ENCODE measurements around the gene ATG2A.

Gene ATG2A

GRCh38 chr11:64893194-64894069, 23.6 kb downstream of the ATG2A start:
- no peaks in the 10 kb centered on the region for H3K9me3 ChIP-seq (ENCODE audit: insufficient read depth, low read depth, low read length)
- peaks cover 36 to 39% of the 10 kb centered on the region in 2 experiments for H3K36me3 ChIP-seq (ENCODE audit: control insufficient read depth in 1 of 2, insufficient read depth in 2 of 2, low read length in 2 of 2)
- no peak overlapping the region for H3K4me2 ChIP-seq (ENCODE audit: low read length)
- H3K18ac ChIP-seq (ENCODE audit: low read length): no peak overlapping the region
- H3K27me3 ChIP-seq (ENCODE audit: insufficient read depth, low read length): no peaks in the 10 kb centered on the region
- no peak overlapping the region for H2AK5ac ChIP-seq (ENCODE audit: low read length)
- H3K27ac ChIP-seq (ENCODE audit: low read depth, low read length): no peak overlapping the region
- H2BK12ac ChIP-seq (ENCODE audit: low read length): no peak overlapping the region
- H3K4ac ChIP-seq (ENCODE audit: low read depth, low read length): no peak overlapping the region
- no peak overlapping the region for H3K4me3 ChIP-seq (ENCODE audit: low read depth, low read length)
- H3K14ac ChIP-seq (ENCODE audit: low read length): no peak overlapping the region
- DNase-seq: no peak
- no peak overlapping the region for H2BK5ac ChIP-seq (ENCODE audit: low read depth, low read length, poor library complexity)
- H3K9ac ChIP-seq (ENCODE audit: low read length): no peak overlapping the region
- no peaks in the 10 kb centered on the region for H3K79me1 ChIP-seq (ENCODE audit: low read length)
- peaks cover 0 to 3% of the 10 kb centered on the region in 2 experiments for H3K4me1 ChIP-seq (ENCODE audit: control insufficient read depth in 1 of 2, insufficient read depth in 2 of 2, low read length in 2 of 2)
- no peak overlapping the region for H4K91ac ChIP-seq (ENCODE audit: low read depth, low read length)
- no peaks in the 10 kb centered on the region for H3K79me2 ChIP-seq (ENCODE audit: control insufficient read depth, insufficient read depth, low read length, poor library complexity)
- no peak overlapping the region for H4K12ac ChIP-seq (ENCODE audit: low read depth, low read length)
- H2BK120ac ChIP-seq (ENCODE audit: insufficient read depth, low read length, poor library complexity): no peak overlapping the region
- no peak overlapping the region for H2AFZ ChIP-seq (ENCODE audit: insufficient read depth, low read length, poor library complexity)
- no CpG with 5 or more reads among the region's 25 CpGs for WGBS (ENCODE audit: extremely low coverage, insufficient coverage, insufficient read length)
- H4K8ac ChIP-seq (ENCODE audit: low read depth, low read length): no peak overlapping the region
- no peak overlapping the region for H3K23ac ChIP-seq (ENCODE audit: low read length)

DNA sequence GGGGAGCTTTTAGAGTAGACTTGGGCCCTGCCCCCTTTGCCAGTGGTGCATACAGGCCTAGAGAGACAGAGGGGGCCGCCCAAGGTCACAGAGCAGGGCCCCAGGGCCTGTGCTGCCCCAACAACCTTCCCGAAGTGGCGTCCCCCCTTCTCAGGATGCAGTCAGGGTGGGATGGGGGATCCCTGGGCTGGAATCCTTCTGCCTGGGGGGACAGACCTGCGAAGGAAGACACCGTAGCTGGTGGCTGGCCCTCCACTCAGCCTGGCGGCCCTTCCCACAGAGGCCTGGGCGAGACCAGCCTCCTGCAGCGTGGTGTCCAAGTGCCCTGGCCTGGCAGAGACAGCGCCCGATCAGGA, 24.2 kb downstream of the ATG2A start:
- Histone ChIP-seq H3K9ac (ENCODE audit: low read length) (no peak overlapping the region), H2AFZ (ENCODE audit: insufficient read depth, low read length, poor library complexity) (no peak overlapping the region), H3K27me3 (ENCODE audit: insufficient read depth, low read length) (no peaks in the 10 kb centered on the region), H2AK5ac (ENCODE audit: low read length) (no peak overlapping the region), H3K4me3 (ENCODE audit: low read depth, low read length) (no peak overlapping the region), H4K91ac (ENCODE audit: low read depth, low read length) (no peak overlapping the region), H2BK120ac (ENCODE audit: insufficient read depth, low read length, poor library complexity) (no peak overlapping the region), H2BK12ac (ENCODE audit: low read length) (no peak overlapping the region), H3K4ac (ENCODE audit: low read depth, low read length) (no peak overlapping the region), H3K14ac (ENCODE audit: low read length) (no peak overlapping the region), H3K36me3 (ENCODE audit: control insufficient read depth in 1 of 2, insufficient read depth in 2 of 2, low read length in 2 of 2) (peaks cover 30 to 33% of the 10 kb centered on the region in 2 experiments), H3K27ac (ENCODE audit: low read depth, low read length) (no peak overlapping the region), H3K79me1 (ENCODE audit: low read length) (peaks cover 4% of the 10 kb centered on the region), H3K4me2 (ENCODE audit: low read length) (no peak overlapping the region), H2BK5ac (ENCODE audit: low read depth, low read length, poor library complexity) (no peak overlapping the region), H3K79me2 (ENCODE audit: control insufficient read depth, insufficient read depth, low read length, poor library complexity) (no peaks in the 10 kb centered on the region), H3K4me1 (ENCODE audit: control insufficient read depth in 1 of 2, insufficient read depth in 2 of 2, low read length in 2 of 2) (peaks cover 4 to 7% of the 10 kb centered on the region in 2 experiments), H4K8ac (ENCODE audit: low read depth, low read length) (no peak overlapping the region), H3K9me3 (ENCODE audit: insufficient read depth, low read depth, low read length) (no peaks in the 10 kb centered on the region), H3K18ac (ENCODE audit: low read length) (no peak overlapping the region), H4K12ac (ENCODE audit: low read depth, low read length) (no peak overlapping the region), H3K23ac (ENCODE audit: low read length) (no peak overlapping the region)
- no CpG with 5 or more reads among the region's 10 CpGs for WGBS (ENCODE audit: extremely low coverage, insufficient coverage, insufficient read length)
- no peak for DNase-seq

DNA sequence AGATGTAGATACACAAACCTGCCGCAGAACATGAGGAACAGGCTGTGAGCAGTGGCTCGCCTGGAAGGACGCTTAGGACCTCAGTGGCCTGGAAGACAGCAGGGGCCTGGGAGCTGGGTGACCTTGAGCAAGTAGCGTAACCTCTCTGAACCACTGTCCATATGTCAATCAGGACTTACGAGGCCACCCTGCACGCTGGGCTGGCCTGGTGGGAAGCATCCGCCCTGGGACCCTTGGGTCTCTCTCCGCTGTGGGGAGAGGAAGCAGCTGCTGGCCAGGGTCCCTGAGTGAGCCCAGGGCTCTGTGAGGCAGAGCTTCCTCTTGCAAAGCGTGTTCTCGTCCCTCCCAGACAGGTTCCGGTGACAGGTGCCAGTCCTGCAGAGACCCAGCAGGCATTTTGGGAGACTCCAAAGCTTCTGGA, 24.6 kb downstream of the ATG2A start:
- no peak overlapping the region for H3K4me2 ChIP-seq (ENCODE audit: low read length)
- peaks cover 6% of the 10 kb centered on the region for H3K79me1 ChIP-seq (ENCODE audit: low read length)
- H3K4ac ChIP-seq (ENCODE audit: low read depth, low read length): no peak overlapping the region
- no peak overlapping the region for H2AK5ac ChIP-seq (ENCODE audit: low read length)
- no peaks in the 10 kb centered on the region for H3K9me3 ChIP-seq (ENCODE audit: insufficient read depth, low read depth, low read length)
- H2AFZ ChIP-seq (ENCODE audit: insufficient read depth, low read length, poor library complexity): no peak overlapping the region
- no peak overlapping the region for H4K8ac ChIP-seq (ENCODE audit: low read depth, low read length)
- H3K4me3 ChIP-seq (ENCODE audit: low read depth, low read length): no peak overlapping the region
- H3K27ac ChIP-seq (ENCODE audit: low read depth, low read length): no peak overlapping the region
- no CpG with 5 or more reads among the region's 11 CpGs for WGBS (ENCODE audit: extremely low coverage, insufficient coverage, insufficient read length)
- no peak overlapping the region for H3K23ac ChIP-seq (ENCODE audit: low read length)
- no peak overlapping the region for H3K18ac ChIP-seq (ENCODE audit: low read length)
- peaks cover 7% of the 10 kb centered on the region in 2 experiments for H3K4me1 ChIP-seq (ENCODE audit: control insufficient read depth in 1 of 2, insufficient read depth in 2 of 2, low read length in 2 of 2)
- no peaks in the 10 kb centered on the region for H3K79me2 ChIP-seq (ENCODE audit: control insufficient read depth, insufficient read depth, low read length, poor library complexity)
- H2BK12ac ChIP-seq (ENCODE audit: low read length): no peak overlapping the region
- no peak overlapping the region for H3K14ac ChIP-seq (ENCODE audit: low read length)
- no peak overlapping the region for H4K12ac ChIP-seq (ENCODE audit: low read depth, low read length)
- DNase-seq: no peak
- no peak overlapping the region for H3K9ac ChIP-seq (ENCODE audit: low read length)
- H2BK120ac ChIP-seq (ENCODE audit: insufficient read depth, low read length, poor library complexity): no peak overlapping the region
- H3K27me3 ChIP-seq (ENCODE audit: insufficient read depth, low read length): no peaks in the 10 kb centered on the region
- peaks cover 26 to 29% of the 10 kb centered on the region in 2 experiments for H3K36me3 ChIP-seq (ENCODE audit: control insufficient read depth in 1 of 2, insufficient read depth in 2 of 2, low read length in 2 of 2)
- H4K91ac ChIP-seq (ENCODE audit: low read depth, low read length): no peak overlapping the region
- no peak overlapping the region for H2BK5ac ChIP-seq (ENCODE audit: low read depth, low read length, poor library complexity)

GRCh38 chr11:64891880-64892279, 25.1 kb downstream of the ATG2A start:
- peaks cover 7 to 9% of the 10 kb centered on the region in 2 experiments for H3K4me1 ChIP-seq (ENCODE audit: control insufficient read depth in 1 of 2, insufficient read depth in 2 of 2, low read length in 2 of 2)

More at GRCh38 chr11:64891880-64892279, 25.1 kb downstream of the ATG2A start:
- no peak overlapping the region for H3K14ac ChIP-seq (ENCODE audit: low read length)
- H3K79me1 ChIP-seq (ENCODE audit: low read length): peaks cover 6% of the 10 kb centered on the region
- H3K36me3 ChIP-seq (ENCODE audit: control insufficient read depth in 1 of 2, insufficient read depth in 2 of 2, low read length in 2 of 2): peaks cover 22 to 23% of the 10 kb centered on the region in 2 experiments
- H2BK120ac ChIP-seq (ENCODE audit: insufficient read depth, low read length, poor library complexity): no peak overlapping the region
- no peak overlapping the region for H3K18ac ChIP-seq (ENCODE audit: low read length)
- H3K27me3 ChIP-seq (ENCODE audit: insufficient read depth, low read length): no peaks in the 10 kb centered on the region
- no peak overlapping the region for H3K27ac ChIP-seq (ENCODE audit: low read depth, low read length)
- no peak overlapping the region for H2AFZ ChIP-seq (ENCODE audit: insufficient read depth, low read length, poor library complexity)
- H2BK5ac ChIP-seq (ENCODE audit: low read depth, low read length, poor library complexity): no peak overlapping the region
- no peak overlapping the region for H2BK12ac ChIP-seq (ENCODE audit: low read length)
- DNase-seq: no peak
- H3K9ac ChIP-seq (ENCODE audit: low read length): no peak overlapping the region
- no peak overlapping the region for H3K23ac ChIP-seq (ENCODE audit: low read length)
- H4K91ac ChIP-seq (ENCODE audit: low read depth, low read length): no peak overlapping the region
- no peak overlapping the region for H2AK5ac ChIP-seq (ENCODE audit: low read length)
- no peak overlapping the region for H4K8ac ChIP-seq (ENCODE audit: low read depth, low read length)
- H3K4me3 ChIP-seq (ENCODE audit: low read depth, low read length): no peak overlapping the region
- no peak overlapping the region for H3K4ac ChIP-seq (ENCODE audit: low read depth, low read length)
- H3K4me2 ChIP-seq (ENCODE audit: low read length): no peak overlapping the region
- H4K12ac ChIP-seq (ENCODE audit: low read depth, low read length): no peak overlapping the region
- H3K9me3 ChIP-seq (ENCODE audit: insufficient read depth, low read depth, low read length): no peaks in the 10 kb centered on the region
- no CpG with 5 or more reads among the region's 5 CpGs for WGBS (ENCODE audit: extremely low coverage, insufficient coverage, insufficient read length)
- no peaks in the 10 kb centered on the region for H3K79me2 ChIP-seq (ENCODE audit: control insufficient read depth, insufficient read depth, low read length, poor library complexity)
